Mammary epithelial cell (primary cell): ENCODE results near the gene VWA5B1.

Experiments
- EZH2 ChIP-seq: IDR thresholded peaks from 2 replicates; pipeline ENCODE4 v1.6.1; 2012; ENCODE audit warnings: low read length, inconsistent platforms, borderline replicate concordance
- TF ChIP-seq, protein P1 (sequence below), 2 donors: IDR thresholded peaks in 1 of 2; conservative IDR thresholded peaks in 1 of 2; 2 replicates each; pipeline ENCODE4 v1.5.1; 2011 to 2012; ENCODE audit warnings: inconsistent platforms in 2 of 2, low read length in 2 of 2, mild to moderate bottlenecking in 2 of 2, control low read depth in 1 of 2, low read depth in 1 of 2; ENCODE audit not compliant: insufficient read depth in 1 of 2; ENCODE audit errors: extremely low read depth in 1 of 2

DNA sequence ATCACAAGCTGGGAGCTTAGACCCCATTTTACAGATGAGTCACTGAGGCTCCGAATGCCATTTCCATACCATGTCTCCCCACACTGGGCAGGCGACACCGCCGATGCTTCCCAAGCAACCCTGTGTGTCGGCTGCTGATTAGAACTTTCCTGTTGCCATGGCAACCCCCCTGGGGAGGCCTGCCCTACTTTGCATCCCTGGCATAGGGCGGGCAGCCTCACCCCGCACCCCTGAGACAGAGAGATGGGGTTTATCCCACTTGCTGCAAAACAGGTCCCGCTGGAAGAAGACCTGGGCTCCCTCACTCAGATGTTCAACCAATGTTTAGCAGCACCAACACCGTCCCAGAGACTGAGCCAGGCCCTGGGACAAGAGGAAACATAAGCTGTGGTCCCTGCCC, 113.8 kb downstream of the VWA5B1 start:
- TF ChIP-seq, protein P1, sequence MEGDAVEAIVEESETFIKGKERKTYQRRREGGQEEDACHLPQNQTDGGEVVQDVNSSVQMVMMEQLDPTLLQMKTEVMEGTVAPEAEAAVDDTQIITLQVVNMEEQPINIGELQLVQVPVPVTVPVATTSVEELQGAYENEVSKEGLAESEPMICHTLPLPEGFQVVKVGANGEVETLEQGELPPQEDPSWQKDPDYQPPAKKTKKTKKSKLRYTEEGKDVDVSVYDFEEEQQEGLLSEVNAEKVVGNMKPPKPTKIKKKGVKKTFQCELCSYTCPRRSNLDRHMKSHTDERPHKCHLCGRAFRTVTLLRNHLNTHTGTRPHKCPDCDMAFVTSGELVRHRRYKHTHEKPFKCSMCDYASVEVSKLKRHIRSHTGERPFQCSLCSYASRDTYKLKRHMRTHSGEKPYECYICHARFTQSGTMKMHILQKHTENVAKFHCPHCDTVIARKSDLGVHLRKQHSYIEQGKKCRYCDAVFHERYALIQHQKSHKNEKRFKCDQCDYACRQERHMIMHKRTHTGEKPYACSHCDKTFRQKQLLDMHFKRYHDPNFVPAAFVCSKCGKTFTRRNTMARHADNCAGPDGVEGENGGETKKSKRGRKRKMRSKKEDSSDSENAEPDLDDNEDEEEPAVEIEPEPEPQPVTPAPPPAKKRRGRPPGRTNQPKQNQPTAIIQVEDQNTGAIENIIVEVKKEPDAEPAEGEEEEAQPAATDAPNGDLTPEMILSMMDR (conservative IDR thresholded peaks at IDR 0.05 in 1 of 2, IDR thresholded peaks at IDR 0.05 in 1 of 2; ENCODE audit: extremely low read depth in 1 of 2, insufficient read depth in 1 of 2, low read depth in 1 of 2, low read length in 2 of 2): no peak
- no peak for TF ChIP-seq EZH2
